ENCODE measurements around the gene AHNAK.
A peak's percentile ranks its signal among the peaks of the same experiment; 100 is the strongest.

DNA sequence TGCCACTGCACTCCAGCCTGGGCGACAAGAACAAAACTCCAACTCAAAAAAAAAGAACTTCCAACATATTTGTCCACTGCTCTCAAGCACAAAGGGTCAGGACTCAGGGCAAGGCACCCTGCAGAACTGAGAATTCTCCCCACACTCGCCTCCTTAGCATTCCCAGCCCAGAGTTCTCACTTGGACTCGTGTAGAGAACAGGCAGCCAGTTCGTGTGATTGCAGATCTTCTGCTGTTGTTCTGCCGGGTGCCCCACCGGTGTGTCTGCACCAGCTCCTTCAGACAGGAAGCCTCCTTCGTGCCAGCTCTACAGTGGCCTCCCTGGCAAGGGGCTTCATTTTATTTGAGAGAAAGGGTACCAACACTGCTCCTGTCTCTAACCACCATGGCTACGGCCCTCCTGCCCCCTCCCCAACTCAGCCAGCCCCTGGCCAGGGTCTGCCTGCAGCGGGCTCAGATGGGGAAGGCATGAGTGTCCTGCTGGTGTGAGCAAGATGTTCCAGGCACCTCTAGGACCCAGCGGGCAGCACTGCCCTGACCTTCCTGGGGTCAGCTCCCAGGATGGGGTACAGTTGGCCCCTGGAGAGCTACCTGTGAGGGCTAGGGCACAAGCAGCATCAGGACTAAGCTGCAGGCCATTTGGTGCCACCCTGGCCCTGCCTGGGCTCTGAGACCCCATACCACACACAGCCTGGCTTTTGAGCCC is 147.3 kb downstream of the AHNAK start:
- no peak for TF ChIP-seq BACH2 (CRISPR knock-in tag; IDR thresholded peaks at IDR 0.05; ENCODE audit: borderline replicate concordance)
- no peak for TF ChIP-seq ARNTL (CRISPR knock-in tag; IDR thresholded peaks at IDR 0.05; ENCODE audit: borderline replicate concordance, low read depth)
- TF ChIP-seq, protein P1, sequence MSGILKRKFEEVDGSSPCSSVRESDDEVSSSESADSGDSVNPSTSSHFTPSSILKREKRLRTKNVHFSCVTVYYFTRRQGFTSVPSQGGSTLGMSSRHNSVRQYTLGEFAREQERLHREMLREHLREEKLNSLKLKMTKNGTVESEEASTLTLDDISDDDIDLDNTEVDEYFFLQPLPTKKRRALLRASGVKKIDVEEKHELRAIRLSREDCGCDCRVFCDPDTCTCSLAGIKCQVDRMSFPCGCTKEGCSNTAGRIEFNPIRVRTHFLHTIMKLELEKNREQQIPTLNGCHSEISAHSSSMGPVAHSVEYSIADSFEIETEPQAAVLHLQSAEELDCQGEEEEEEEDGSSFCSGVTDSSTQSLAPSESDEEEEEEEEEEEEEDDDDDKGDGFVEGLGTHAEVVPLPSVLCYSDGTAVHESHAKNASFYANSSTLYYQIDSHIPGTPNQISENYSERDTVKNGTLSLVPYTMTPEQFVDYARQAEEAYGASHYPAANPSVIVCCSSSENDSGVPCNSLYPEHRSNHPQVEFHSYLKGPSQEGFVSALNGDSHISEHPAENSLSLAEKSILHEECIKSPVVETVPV (CRISPR knock-in tag; IDR thresholded peaks at IDR 0.05), result no peak
- TF ChIP-seq CREB5 (CRISPR knock-in tag; IDR thresholded peaks at IDR 0.05; ENCODE audit: low read depth), result no peak
- TF ChIP-seq, protein P2, sequence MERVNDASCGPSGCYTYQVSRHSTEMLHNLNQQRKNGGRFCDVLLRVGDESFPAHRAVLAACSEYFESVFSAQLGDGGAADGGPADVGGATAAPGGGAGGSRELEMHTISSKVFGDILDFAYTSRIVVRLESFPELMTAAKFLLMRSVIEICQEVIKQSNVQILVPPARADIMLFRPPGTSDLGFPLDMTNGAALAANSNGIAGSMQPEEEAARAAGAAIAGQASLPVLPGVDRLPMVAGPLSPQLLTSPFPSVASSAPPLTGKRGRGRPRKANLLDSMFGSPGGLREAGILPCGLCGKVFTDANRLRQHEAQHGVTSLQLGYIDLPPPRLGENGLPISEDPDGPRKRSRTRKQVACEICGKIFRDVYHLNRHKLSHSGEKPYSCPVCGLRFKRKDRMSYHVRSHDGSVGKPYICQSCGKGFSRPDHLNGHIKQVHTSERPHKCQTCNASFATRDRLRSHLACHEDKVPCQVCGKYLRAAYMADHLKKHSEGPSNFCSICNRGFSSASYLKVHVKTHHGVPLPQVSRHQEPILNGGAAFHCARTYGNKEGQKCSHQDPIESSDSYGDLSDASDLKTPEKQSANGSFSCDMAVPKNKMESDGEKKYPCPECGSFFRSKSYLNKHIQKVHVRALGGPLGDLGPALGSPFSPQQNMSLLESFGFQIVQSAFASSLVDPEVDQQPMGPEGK (CRISPR knock-in tag; IDR thresholded peaks at IDR 0.05; ENCODE audit: borderline replicate concordance), result no peak
- TF ChIP-seq ZNF565 (CRISPR knock-in tag; conservative IDR thresholded peaks at IDR 0.05; ENCODE audit: low read depth), result 0 out of 2 replicates have a peak, but pooled peaks have one; percentile 6
- no peak for TF ChIP-seq PPARA (CRISPR knock-in tag; IDR thresholded peaks at IDR 0.05; ENCODE audit: borderline replicate concordance)
- TF ChIP-seq TOX (CRISPR knock-in tag; IDR thresholded peaks at IDR 0.05; ENCODE audit: borderline replicate concordance), result no peak
- no peak for TF ChIP-seq ZFP30 (CRISPR knock-in tag; IDR thresholded peaks at IDR 0.05)
- TF ChIP-seq RARB (CRISPR knock-in tag; IDR thresholded peaks at IDR 0.05), result no peak

Measured in SK-N-SH treated with all-trans-retinoic acid at 6 μM for 48 hours (cell line).